OCI-LY3 (cell line): ENCODE data around the gene PYDC2.
A peak's percentile ranks its signal among the peaks of the same experiment; 100 is the strongest.

Experiments used
- H2AFZ ChIP-seq: fragments of 200-600, 300-600 bp; shearing (Covaris generic); 2 replicates; pipeline ENCODE4 v1.6.0; 2014; ENCODE audit warnings: antibody characterized with exemption, low read depth, low read length
- H3K27ac ChIP-seq: fragments of 200-600, 300-600 bp; sonication (generic); 2 replicates; pipeline ENCODE4 v1.5.1; 2014; ENCODE audit warnings: mild to moderate bottlenecking, low read length, moderate library complexity, mixed read lengths
- H3K27me3 ChIP-seq: fragments of 200-600, 300-600 bp; sonication (generic); 2 replicates; pipeline ENCODE4 v1.6.1; 2014; ENCODE audit warnings: low read depth, low read length, mixed read lengths
- H3K36me3 ChIP-seq: fragments of 200-600, 300-600 bp; sonication (generic); replicated peaks from 2 replicates; pipeline ENCODE3; 2014; ENCODE audit warnings: low read depth, low read length, mixed read lengths
- H3K4me1 ChIP-seq: fragments of 300-600, 200-600 bp; sonication (generic); 2 replicates; pipeline ENCODE4 v1.6.1; 2014; ENCODE audit warnings: low read length, mixed read lengths
- H3K4me2 ChIP-seq: fragments of 200-600, 300-600 bp; sonication (generic); 2 replicates; pipeline ENCODE4 v1.6.1; 2014; ENCODE audit warnings: low read length, mixed read lengths
- H3K4me3 ChIP-seq: fragments of 300-600, 200-600 bp; sonication (generic); 2 replicates; pipeline ENCODE4 v1.5.1; 2014; ENCODE audit warnings: antibody characterized with exemption, mild to moderate bottlenecking, low read length, moderate library complexity
- H3K79me2 ChIP-seq: fragments of 300-600, 200-600 bp; shearing (Covaris generic); 2 replicates; pipeline ENCODE4 v1.6.1; 2014; ENCODE audit warnings: mild to moderate bottlenecking, low read length, mixed read lengths
- H3K9ac ChIP-seq: fragments of 300-600, 200-600 bp; shearing (Covaris generic); 2 replicates; pipeline ENCODE4 v1.6.0; 2014; ENCODE audit warnings: mild to moderate bottlenecking, low read length, moderate library complexity
- H3K9me3 ChIP-seq: fragments of 200-600, 300-600 bp; shearing (Covaris generic); 2 replicates; pipeline ENCODE4 v1.6.1; 2014; ENCODE audit warnings: low read length, mixed read lengths; ENCODE audit not compliant: insufficient read depth
- H4K20me1 ChIP-seq: fragments of 200-600, 300-600 bp; sonication (generic); 2 replicates; pipeline ENCODE4 v1.6.1; 2016; ENCODE audit warnings: low read length, mixed read lengths; ENCODE audit not compliant: insufficient read depth
- CTCF ChIP-seq: fragments of 200-600, 300-600 bp; sonication (generic); IDR thresholded peaks from 2 replicates; pipeline ENCODE4 v1.5.1; 2014; ENCODE audit warnings: antibody characterized with exemption, low read length, low read depth
- EZH2phosphoT487 ChIP-seq: fragments of 200-600 bp; shearing (Covaris generic); IDR thresholded peaks from 2 replicates; pipeline ENCODE4 v1.6.1; 2018; ENCODE audit warnings: antibody characterized with exemption, mixed run types, low read depth

The PYDC2 gene

GRCh38 chr3:191440532-191440931 lies 20.4 kb upstream of the PYDC2 start:
- Histone ChIP-seq H3K4me1 (peaks cover 21% of the 10 kb centered on the region), H4K20me1 (no peaks in the 10 kb centered on the region), H2AFZ (no peak overlapping the region), H3K27me3 (no peaks in the 10 kb centered on the region), H3K79me2 (no peaks in the 10 kb centered on the region), H3K4me2 (no peak overlapping the region), H3K36me3 (no peaks in the 10 kb centered on the region), H3K4me3 (no peak overlapping the region), H3K27ac (no peak overlapping the region), H3K9me3 (no peaks in the 10 kb centered on the region), H3K9ac (no peak overlapping the region)
- TF ChIP-seq CTCF (no peak), EZH2phosphoT487 (no peak)

GRCh38 chr3:191441687-191442086 lies 19.3 kb upstream of the PYDC2 start:
- Histone ChIP-seq H3K4me3 (0 out of 2 replicates have a peak overlapping the region, but pooled peaks have one; percentile 15), H3K9ac (no peak overlapping the region), H3K36me3 (no peaks in the 10 kb centered on the region), H3K79me2 (no peaks in the 10 kb centered on the region), H3K27ac (no peak overlapping the region), H3K27me3 (no peaks in the 10 kb centered on the region), H3K4me2 (peak overlapping the region; percentile 41), H3K4me1 (peaks cover 13% of the 10 kb centered on the region), H2AFZ (no peak overlapping the region), H3K9me3 (no peaks in the 10 kb centered on the region), H4K20me1 (no peaks in the 10 kb centered on the region)
- no peak for TF ChIP-seq EZH2phosphoT487
- no peak for TF ChIP-seq CTCF

- Histone ChIP-seq H3K27ac (no peak overlapping the region), H3K79me2 (no peaks in the 10 kb centered on the region), H3K9ac (no peak overlapping the region), H3K4me3 (no peak overlapping the region), H2AFZ (no peak overlapping the region), H3K4me2 (no peak overlapping the region), H3K36me3 (no peaks in the 10 kb centered on the region), H3K9me3 (no peaks in the 10 kb centered on the region), H3K4me1 (peaks cover 13% of the 10 kb centered on the region), H3K27me3 (no peaks in the 10 kb centered on the region), H4K20me1 (no peaks in the 10 kb centered on the region)
- TF ChIP-seq EZH2phosphoT487, result no peak
- no peak for TF ChIP-seq CTCF
Observed at GRCh38 chr3:191444569-191444968, 16.4 kb upstream of the PYDC2 start.

GRCh38 chr3:191449256-191449655 lies 11.7 kb upstream of the PYDC2 start:
- no peak overlapping the region for H3K9ac ChIP-seq
- H4K20me1 ChIP-seq, result no peaks in the 10 kb centered on the region
- TF ChIP-seq CTCF, result no peak
- TF ChIP-seq EZH2phosphoT487, result no peak
- no peaks in the 10 kb centered on the region for H3K79me2 ChIP-seq
- H3K4me1 ChIP-seq, result no peaks in the 10 kb centered on the region
- H3K36me3 ChIP-seq, result no peaks in the 10 kb centered on the region
- H3K27ac ChIP-seq, result no peak overlapping the region
- H3K9me3 ChIP-seq, result no peaks in the 10 kb centered on the region
- no peaks in the 10 kb centered on the region for H3K27me3 ChIP-seq
- H2AFZ ChIP-seq, result no peak overlapping the region
- no peak overlapping the region for H3K4me2 ChIP-seq
- H3K4me3 ChIP-seq, result no peak overlapping the region
